Endodermal cell (in vitro differentiated cells): ENCODE measurements around the gene ASB15. TPM values are rescaled to one million over a fixed set of nuclear protein-coding genes. Genes with fewer than 3 reads are reported as not detected.

Experiments
- DNase-seq: peaks from one replicate; pipeline ENCODE4 v3.0.0-alpha.2; 2017
- H3K27ac ChIP-seq: 2 replicates; pipeline ENCODE4 v1.5.1; 2013; ENCODE audit warnings: mild to moderate bottlenecking, low read depth, low read length, moderate library complexity
- H3K27me3 ChIP-seq: 2 replicates; pipeline ENCODE4 v1.6.1; 2013; ENCODE audit warnings: mild to moderate bottlenecking, low read length, moderate library complexity; ENCODE audit not compliant: insufficient read depth, control insufficient read depth, poor library complexity, severe bottlenecking
- H3K36me3 ChIP-seq: 2 replicates; pipeline ENCODE4 v1.7.0; 2013; ENCODE audit warnings: mild to moderate bottlenecking, low read length, moderate library complexity; ENCODE audit not compliant: control insufficient read depth, insufficient read depth
- H3K4me1 ChIP-seq: one replicate; pipeline ENCODE4 v1.7.0; 2013; ENCODE audit warnings: low read length; ENCODE audit not compliant: control insufficient read depth, insufficient read depth
- H3K4me3 ChIP-seq: 2 replicates; pipeline ENCODE4 v1.5.1; 2013; ENCODE audit warnings: mild to moderate bottlenecking, low read length, moderate library complexity
- H3K9ac ChIP-seq: 2 replicates; pipeline ENCODE4 v1.6.1; 2013; ENCODE audit warnings: mild to moderate bottlenecking, low read length, moderate library complexity; ENCODE audit not compliant: poor library complexity, severe bottlenecking; ENCODE audit errors: extremely low read depth
- H3K9me3 ChIP-seq: 2 replicates; pipeline ENCODE4 v1.6.1; 2013; ENCODE audit warnings: mild to moderate bottlenecking, low read length, moderate library complexity; ENCODE audit not compliant: control insufficient read depth
- H3K27ac Mint-ChIP-seq: 2 replicates; pipeline ENCODE4 v1.8.0; 2020; ENCODE audit warnings: mixed read lengths
- H3K27me3 Mint-ChIP-seq: 2 replicates; pipeline ENCODE4 v1.8.0; 2021; ENCODE audit warnings: mild to moderate bottlenecking, mixed read lengths; ENCODE audit not compliant: insufficient read depth
- H3K36me3 Mint-ChIP-seq: 2 replicates; pipeline ENCODE4 v1.8.0; 2020; ENCODE audit warnings: low read depth, mixed read lengths
- H3K4me1 Mint-ChIP-seq: 2 replicates; pipeline ENCODE4 v1.8.0; 2020; ENCODE audit warnings: mixed read lengths
- H3K4me3 Mint-ChIP-seq: 2 replicates; pipeline ENCODE4 v1.8.0; 2020; ENCODE audit warnings: mild to moderate bottlenecking, moderate library complexity, mixed read lengths
- H3K9me3 Mint-ChIP-seq: 2 replicates; pipeline ENCODE4 v1.8.0; 2020; ENCODE audit warnings: mild to moderate bottlenecking, mixed read lengths
- WGBS, 2 experiments: methylation state at CpG; one replicate each; pipeline versions ENCODE4 v1.1.5 to v1.1.7; 2013; ENCODE audit warnings: missing lambda C conversion rate in 2 of 2, mixed read lengths in 1 of 2; ENCODE audit not compliant: insufficient coverage in 1 of 2, insufficient read length in 1 of 2; 5-methylcytosine and 5-hydroxymethylcytosine counted together
- total RNA-seq, 2 donors: library from RNA; stranded (reverse); fragmentation: NEBNext Ultra II Directional in 1 of 2; extraction: Animal tissue kit (Norgen Biotek cat#: 25700) in 1 of 2; gene quantifications; 2 replicates in 1 of 2; 3 replicates in 1 of 2; pipeline ENCODE4 v1.2.1, GENCODE V29; 2021
- TF ChIP-seq, protein P1 (sequence below): fragments of 200-600 bp; sonication (generic); conservative IDR thresholded peaks from 2 replicates; pipeline ENCODE4 v1.5.0; 2021; ENCODE audit warnings: antibody characterized with exemption, mild to moderate bottlenecking

ASB15 gene
- total RNA-seq, 2 donors from 2014 or later, result not detected

DNA sequence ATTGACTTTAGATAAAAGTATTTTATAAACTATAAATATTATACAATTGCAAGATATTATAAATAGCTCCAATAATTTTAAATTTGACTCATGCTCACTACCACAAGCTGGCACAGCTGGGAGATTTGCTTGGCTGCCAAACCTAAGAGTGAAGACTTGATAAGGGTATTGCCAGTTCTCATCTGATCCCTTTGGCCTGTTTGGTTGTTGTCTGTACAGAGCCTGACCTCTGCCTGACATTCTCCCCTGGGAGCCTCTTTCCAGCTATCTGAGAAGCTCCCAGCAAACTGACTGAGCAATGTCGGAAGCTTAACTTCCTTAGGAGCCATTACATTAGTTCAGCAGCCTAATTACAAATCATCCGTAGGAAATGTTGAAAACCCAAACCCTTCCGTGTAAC, 43.9 kb downstream of the ASB15 start:
- 86 to 91% methylated on average over 3 of the region's 3 CpGs for WGBS, 2 experiments
- no peaks in the 10 kb centered on the region for H3K27me3 ChIP-seq
- Mint-ChIP-seq H3K4me1 (peaks cover 36% of the 10 kb centered on the region), H3K27ac (no peak overlapping the region), H3K4me3 (no peak overlapping the region), H3K9me3 (no peaks in the 10 kb centered on the region), H3K27me3 (no peaks in the 10 kb centered on the region), H3K36me3 (no peaks in the 10 kb centered on the region)
- H3K36me3 ChIP-seq, result no peaks in the 10 kb centered on the region
- DNase-seq, result no peak
- H3K27ac ChIP-seq, result no peak overlapping the region
- no peak overlapping the region for H3K9ac ChIP-seq
- H3K9me3 ChIP-seq, result no peaks in the 10 kb centered on the region
- TF ChIP-seq, protein P1, sequence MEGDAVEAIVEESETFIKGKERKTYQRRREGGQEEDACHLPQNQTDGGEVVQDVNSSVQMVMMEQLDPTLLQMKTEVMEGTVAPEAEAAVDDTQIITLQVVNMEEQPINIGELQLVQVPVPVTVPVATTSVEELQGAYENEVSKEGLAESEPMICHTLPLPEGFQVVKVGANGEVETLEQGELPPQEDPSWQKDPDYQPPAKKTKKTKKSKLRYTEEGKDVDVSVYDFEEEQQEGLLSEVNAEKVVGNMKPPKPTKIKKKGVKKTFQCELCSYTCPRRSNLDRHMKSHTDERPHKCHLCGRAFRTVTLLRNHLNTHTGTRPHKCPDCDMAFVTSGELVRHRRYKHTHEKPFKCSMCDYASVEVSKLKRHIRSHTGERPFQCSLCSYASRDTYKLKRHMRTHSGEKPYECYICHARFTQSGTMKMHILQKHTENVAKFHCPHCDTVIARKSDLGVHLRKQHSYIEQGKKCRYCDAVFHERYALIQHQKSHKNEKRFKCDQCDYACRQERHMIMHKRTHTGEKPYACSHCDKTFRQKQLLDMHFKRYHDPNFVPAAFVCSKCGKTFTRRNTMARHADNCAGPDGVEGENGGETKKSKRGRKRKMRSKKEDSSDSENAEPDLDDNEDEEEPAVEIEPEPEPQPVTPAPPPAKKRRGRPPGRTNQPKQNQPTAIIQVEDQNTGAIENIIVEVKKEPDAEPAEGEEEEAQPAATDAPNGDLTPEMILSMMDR, result no peak
- no peak overlapping the region for H3K4me3 ChIP-seq
- peaks cover 9% of the 10 kb centered on the region for H3K4me1 ChIP-seq

DNA sequence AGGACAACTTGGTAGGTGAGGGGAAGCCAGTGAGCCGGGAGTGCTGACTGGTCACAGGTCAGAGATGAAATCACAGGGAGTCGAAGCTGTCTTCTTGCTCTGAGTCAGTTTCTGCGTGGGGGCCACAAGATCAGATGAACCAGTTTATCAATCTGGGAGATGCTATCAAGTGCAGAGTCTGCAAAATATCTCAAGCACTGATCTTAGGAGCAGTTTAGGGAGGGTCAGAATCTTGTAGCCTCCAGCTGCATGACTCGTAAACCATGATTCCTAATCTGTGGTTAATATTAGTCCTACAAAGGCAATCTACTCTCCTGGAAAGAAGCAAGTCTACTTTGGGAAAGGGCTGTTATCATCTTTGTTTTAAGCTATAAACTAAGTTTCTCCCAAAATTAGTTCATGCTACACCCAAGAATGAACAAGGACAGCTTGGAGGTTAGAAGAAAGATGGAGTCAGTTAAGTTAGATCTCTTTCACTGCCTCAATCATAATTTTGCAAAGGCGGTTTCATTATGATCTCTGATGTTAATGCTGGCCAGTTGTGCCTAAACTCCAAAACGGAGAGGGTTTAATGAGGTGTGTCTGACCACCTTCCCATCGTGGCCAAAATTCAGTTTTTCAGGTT, 45.6 kb downstream of the ASB15 start:
- Mint-ChIP-seq H3K27me3 (no peaks in the 10 kb centered on the region), H3K4me1 (peaks cover 31% of the 10 kb centered on the region), H3K9me3 (no peaks in the 10 kb centered on the region), H3K36me3 (no peaks in the 10 kb centered on the region), H3K4me3 (no peak overlapping the region), H3K27ac (no peak overlapping the region)
- 92 to 93% methylated on average over 5 to 7 of the region's 7 CpGs for WGBS, 2 experiments
- TF ChIP-seq, protein P1, result no peak
- Histone ChIP-seq H3K9ac (no peak overlapping the region), H3K9me3 (no peaks in the 10 kb centered on the region), H3K36me3 (no peaks in the 10 kb centered on the region), H3K4me3 (no peak overlapping the region), H3K4me1 (peaks cover 9% of the 10 kb centered on the region), H3K27ac (no peak overlapping the region), H3K27me3 (no peaks in the 10 kb centered on the region)
- DNase-seq, result no peak

DNA sequence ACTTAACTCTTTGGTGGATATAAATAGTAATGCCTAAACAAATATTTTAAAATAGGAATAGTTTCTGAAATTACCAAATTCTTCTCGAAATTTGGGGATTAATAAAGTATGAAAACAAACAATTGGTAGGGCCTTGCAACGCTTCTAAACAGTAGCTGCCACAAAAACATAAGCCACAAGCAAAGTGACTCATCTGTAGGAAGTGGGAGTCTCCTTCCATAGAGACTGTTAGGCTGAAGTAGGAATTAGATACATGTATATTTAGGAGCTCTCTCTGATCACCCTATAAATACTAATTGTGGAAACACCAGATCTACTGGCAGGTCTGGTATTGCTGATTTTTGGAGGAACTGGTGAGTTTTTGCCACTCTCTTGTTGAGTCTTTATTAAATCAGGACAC, 48.3 kb downstream of the ASB15 start:
- Histone ChIP-seq H3K36me3 (no peaks in the 10 kb centered on the region), H3K4me1 (peaks cover 4% of the 10 kb centered on the region), H3K9me3 (no peaks in the 10 kb centered on the region), H3K4me3 (no peak overlapping the region), H3K9ac (no peak overlapping the region), H3K27me3 (no peaks in the 10 kb centered on the region), H3K27ac (no peak overlapping the region)
- no peaks in the 10 kb centered on the region for H3K27me3 Mint-ChIP-seq
- no peaks in the 10 kb centered on the region for H3K9me3 Mint-ChIP-seq
- 86 to 92% methylated on average over 2 of the region's 2 CpGs for WGBS, 2 experiments
- TF ChIP-seq, protein P1, result no peak
- H3K4me3 Mint-ChIP-seq, result no peak overlapping the region
- no peak overlapping the region for H3K27ac Mint-ChIP-seq
- H3K36me3 Mint-ChIP-seq, result no peaks in the 10 kb centered on the region
- no peak for DNase-seq
- H3K4me1 Mint-ChIP-seq, result peaks cover 15% of the 10 kb centered on the region
